Measurements from ENCODE around the gene PPP1R15B. TPM values are rescaled to one million over a fixed set of nuclear protein-coding genes. Genes with fewer than 3 reads are reported as not detected.

PPP1R15B gene
- polyA plus RNA-seq, 2 of the 4 experiments (the other 2 are of a cell fraction): 26.9 to 51.9 TPM

- POLR2A ChIA-PET: no interaction called here
Measured at GRCh38 chr1:204421441-204421840, 9.8 kb upstream of the PPP1R15B start.

GRCh38 chr1:204420039-204421004 is 8.7 kb upstream of the PPP1R15B start:
- H3K27ac ChIP-seq: peak overlapping the region; percentile 98 to 100

More at GRCh38 chr1:204421441-204421840, 9.8 kb upstream of the PPP1R15B start:
- 88% methylated on average over 1 of the region's 1 CpG for WGBS (ENCODE audit: missing lambda C conversion rate)
- peaks cover 80% of the 10 kb centered on the region for H3K4me1 ChIP-seq
- H3K9me3 ChIP-seq: no peaks in the 10 kb centered on the region
- TF ChIP-seq EHMT2 (IDR thresholded peaks at IDR 0.05; ENCODE audit: low read depth) (no peak), KDM1A (IDR thresholded peaks at IDR 0.05; ENCODE audit: low read depth) (peak; percentile 86), FOXS1 (CRISPR knock-in tag; IDR thresholded peaks at IDR 0.05) (no peak), KDM5A (IDR thresholded peaks at IDR 0.05) (no peak), PBX3 (IDR thresholded peaks at IDR 0.05) (no peak)
- no peak overlapping the region for H3K4me3 ChIP-seq
- FAIRE-seq (no peak), ATAC-seq (no peak), DNase-seq (ENCODE audit: low read depth in 1 of 2, low spot score in 1 of 2) (no peak)
- peak overlapping the region; percentile 90 to 98 for H3K27ac ChIP-seq
- no peak overlapping the region for H3K4me2 ChIP-seq
- CTCF ChIA-PET: interaction anchor here (1.6 to 19.8 kb wide), 4 partner anchors 10 to 78 kb away, joined by 4 to 448 read pairs (median 24); partner anchors contain the start of gene PIK3C2B

GRCh38 chr1:204419064-204419403 is 7.4 kb upstream of the PPP1R15B start:
- TF ChIP-seq CTCF (IDR thresholded peaks at IDR 0.05) (no peak), CHD2 (IDR thresholded peaks at IDR 0.05; ENCODE audit: low read length, partially characterized antibody) (no peak), PHF8 (IDR thresholded peaks at IDR 0.05; ENCODE audit: borderline replicate concordance, low read depth) (no peak), EHF (CRISPR knock-in tag; IDR thresholded peaks at IDR 0.05) (no peak)
- Histone ChIP-seq H3K4me3 (no peak overlapping the region), H3K9me3 (no peaks in the 10 kb centered on the region), H3K4me2 (peak overlapping the region; percentile 99), H3K4me1 (peaks cover 79% of the 10 kb centered on the region), H3K27ac (peak overlapping the region; percentile 98 to 100)
- POLR2A ChIA-PET: no interaction called here
- no peak for FAIRE-seq
- peak in 1 of 2 experiments; percentile 1; a peak in 1 of 6 replicates for ATAC-seq
- DNase-seq (ENCODE audit: low read depth in 1 of 2, low spot score in 1 of 2): peak in 1 of 2 experiments; percentile 37
- CTCF ChIA-PET: interaction anchor here (0.6 to 2.1 kb wide), 5 partner anchors 13 to 87 kb away, joined by 3 to 7 read pairs (median 4); partner anchors contain the start of gene PIK3C2B

More at GRCh38 chr1:204420039-204421004, 8.7 kb upstream of the PPP1R15B start:
- 64% methylated on average over 7 of the region's 7 CpGs for WGBS (ENCODE audit: missing lambda C conversion rate)
- TF ChIP-seq HDAC2 (IDR thresholded peaks at IDR 0.05) (no peak), MYC (IDR thresholded peaks at IDR 0.05; ENCODE audit: borderline replicate concordance, low read length) (no peak), POLR2AphosphoS2 (conservative IDR thresholded peaks at IDR 0.05; ENCODE audit: low read length) (no peak), RAD21 (conservative IDR thresholded peaks at IDR 0.05 in 1 of 2, IDR thresholded peaks at IDR 0.05 in 1 of 2) (no peak)
- no peak for FAIRE-seq
- Histone ChIP-seq H3K4me2 (peak overlapping the region; percentile 27; the same call in 2 of the 3 replicates), H3K9me3 (no peaks in the 10 kb centered on the region), H3K4me1 (peaks cover 78% of the 10 kb centered on the region), H3K4me3 (no peak overlapping the region)
- no peak for ATAC-seq
- DNase-seq (ENCODE audit: low read depth in 1 of 2, low spot score in 1 of 2): no peak
- ChIA-PET POLR2A (no interaction called here), CTCF (interaction anchor here (1.0 to 2.1 kb wide), 7 partner anchors 11 to 83 kb away, joined by 3 to 7 read pairs (median 4); partner anchors contain the start of gene PIK3C2B)

Data from A549 (cell line).